Measurements from ENCODE around the gene GGT7.
"Not testable (repeated sequence)": the region's sequence is repeated elsewhere in the genome, so short reads cannot be mapped to it uniquely, and the experiment has no call there.

The GGT7 gene

DNA sequence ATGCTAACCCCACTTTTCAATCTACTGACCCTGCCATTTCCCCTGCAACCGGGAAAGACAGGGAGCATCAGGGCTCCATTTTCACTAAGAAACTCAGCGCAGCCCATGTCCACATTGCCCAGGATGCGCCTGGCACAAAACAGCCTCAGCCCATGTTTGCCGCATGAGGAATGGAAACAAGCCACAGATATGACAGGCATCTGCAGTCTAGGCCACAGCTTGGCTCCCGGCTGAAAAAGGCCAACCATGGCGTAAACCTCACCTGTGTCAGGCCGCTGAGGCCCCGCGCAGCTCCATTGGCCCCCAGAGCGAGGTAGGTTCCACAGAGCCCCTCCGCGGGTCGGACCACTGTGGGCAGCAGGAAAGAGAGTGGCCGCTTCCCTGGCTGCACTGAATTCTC is 21.7 kb downstream of the GGT7 start:
- DNase-seq: no peak

DNA sequence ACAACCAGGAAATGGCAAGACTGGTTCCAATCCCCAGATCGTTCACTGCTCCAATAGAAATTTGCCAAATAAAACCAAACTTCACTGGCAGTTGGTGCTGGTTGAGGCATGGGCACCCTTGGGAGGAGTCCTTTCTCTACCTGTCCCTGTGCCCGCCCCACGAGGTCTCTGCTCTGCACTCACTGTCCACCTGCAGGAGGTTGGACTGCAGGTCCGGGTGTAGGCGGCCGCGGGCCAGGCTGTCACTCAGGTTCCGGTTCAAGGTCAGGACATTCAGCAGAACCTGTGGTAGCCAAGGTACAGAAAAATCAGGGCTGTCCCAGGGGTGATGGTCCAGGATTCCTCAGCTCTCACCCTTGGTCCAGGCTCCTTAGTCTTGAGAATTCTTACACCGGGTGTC is 22.9 kb downstream of the GGT7 start:
- no peak for DNase-seq

DNA sequence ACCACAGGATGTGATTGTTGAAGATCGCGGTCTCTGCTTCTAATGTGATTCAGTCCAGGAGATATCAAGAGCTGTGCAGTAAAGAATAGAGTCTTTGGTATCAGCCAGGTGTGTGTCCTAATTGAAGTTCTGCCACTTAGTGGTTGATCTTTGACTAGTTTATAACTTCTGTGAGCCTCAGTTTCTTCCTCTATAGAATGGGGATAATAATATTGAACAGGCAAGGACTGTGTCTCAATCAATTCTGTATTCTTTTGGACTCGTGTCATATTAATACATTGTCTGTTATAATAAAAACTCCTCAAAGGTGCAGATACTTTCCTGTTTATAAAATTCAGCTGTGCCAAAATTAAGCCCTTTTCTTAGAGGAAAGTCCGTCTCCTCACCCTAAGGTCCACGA is 24.1 kb downstream of the GGT7 start:
- DNase-seq: no peak

DNA sequence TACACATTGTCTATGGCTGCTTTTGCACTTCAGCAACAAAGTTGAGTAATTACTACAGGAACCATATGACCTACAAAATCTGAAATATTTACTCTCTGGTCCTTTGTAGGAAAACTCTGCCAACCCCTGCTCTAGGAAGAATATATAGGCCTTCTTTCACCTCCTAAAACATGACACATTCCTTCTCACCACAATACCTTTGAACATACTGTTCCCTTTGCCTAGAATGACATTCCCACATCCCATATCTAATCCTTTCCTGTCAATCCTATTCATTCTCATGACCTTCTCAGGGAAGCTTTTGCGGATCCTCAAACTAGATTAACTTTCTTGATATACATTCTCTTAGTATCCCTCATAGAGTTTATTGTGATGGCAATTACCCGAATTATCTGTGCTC is 29.2 kb downstream of the GGT7 start:
- no peak for DNase-seq

DNA sequence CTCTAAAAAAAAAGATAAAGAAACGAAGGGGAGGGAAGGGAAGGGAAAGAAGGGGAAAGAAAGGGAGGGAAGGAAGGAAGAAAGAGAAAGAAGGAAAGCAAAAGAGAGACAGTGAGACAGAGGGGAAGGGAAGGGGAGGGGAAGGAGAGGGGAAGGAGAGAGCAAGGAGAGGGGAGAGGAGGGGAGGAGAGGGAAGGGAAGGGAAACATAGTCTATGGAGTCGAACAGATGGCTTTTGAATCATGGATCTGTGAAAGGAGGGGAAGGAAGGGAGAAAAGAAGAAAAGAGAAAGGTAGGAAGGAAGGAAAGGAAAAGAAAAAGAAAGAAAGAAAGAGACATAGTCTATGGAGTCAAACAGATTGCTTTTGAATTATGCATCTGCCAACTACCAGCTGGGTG is 30.5 kb downstream of the GGT7 start:
- DNase-seq: no peak

DNA sequence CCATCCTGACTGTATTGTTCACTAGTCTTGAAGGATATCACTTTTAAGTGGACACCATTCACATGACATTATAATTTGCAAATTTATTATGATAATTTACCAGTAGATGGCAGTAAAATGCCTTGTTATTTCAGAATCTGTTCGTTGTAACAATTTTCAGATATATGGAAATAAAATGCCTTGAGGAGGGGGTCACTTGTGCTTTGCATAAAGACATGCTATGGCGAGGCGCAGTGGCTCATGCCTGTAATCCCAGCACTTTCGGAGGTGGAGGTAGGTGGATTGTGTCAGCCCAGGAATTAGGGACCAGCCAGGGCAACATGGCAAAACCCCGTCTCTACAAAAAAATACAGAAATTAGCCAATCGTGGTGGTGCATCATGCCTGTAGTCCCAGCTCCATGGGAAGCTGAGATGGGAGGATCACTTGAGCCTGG is 38.2 kb downstream of the GGT7 start:
- peak in 2 of 51 donors; percentile 1 to 2 for DNase-seq

DNA sequence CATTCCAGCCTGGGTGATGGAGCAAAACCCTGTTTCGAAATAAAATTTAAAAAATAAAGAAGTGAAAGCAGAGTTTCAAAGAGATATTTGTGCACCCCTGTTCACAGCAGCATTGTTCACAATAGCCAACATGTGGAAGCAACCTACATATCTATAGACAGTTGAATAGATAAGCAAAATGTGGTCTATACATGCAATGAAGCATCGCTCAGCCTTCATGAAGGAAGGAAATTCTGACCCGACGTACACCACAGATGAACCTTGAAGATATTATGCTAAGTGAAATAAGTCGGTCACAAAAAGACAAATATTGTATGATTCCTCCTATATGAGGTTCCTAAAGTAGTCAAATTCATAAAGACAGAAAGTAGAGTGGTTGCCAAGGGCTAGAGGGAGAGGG is 40.7 kb downstream of the GGT7 start:
- no peak for DNase-seq

DNA sequence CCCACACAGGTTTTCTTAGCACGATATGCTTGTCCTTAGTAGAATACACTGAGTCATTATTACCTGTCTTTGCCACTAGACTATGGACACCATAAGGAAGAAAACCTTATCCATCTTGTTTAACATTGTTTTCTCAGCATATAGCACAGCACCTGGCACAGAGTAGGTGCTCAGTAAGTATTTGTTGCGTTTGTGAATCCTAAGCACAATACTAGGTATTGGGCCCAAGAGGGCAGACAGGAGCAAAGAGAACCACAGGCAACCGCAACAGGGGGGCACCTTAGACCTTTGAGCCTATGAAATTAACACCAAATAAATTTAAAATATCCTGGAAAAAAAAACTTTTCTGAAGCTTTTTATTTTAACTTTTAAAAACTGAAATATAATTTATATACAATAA is 43.5 kb downstream of the GGT7 start:
- DNase-seq: no peak

DNA sequence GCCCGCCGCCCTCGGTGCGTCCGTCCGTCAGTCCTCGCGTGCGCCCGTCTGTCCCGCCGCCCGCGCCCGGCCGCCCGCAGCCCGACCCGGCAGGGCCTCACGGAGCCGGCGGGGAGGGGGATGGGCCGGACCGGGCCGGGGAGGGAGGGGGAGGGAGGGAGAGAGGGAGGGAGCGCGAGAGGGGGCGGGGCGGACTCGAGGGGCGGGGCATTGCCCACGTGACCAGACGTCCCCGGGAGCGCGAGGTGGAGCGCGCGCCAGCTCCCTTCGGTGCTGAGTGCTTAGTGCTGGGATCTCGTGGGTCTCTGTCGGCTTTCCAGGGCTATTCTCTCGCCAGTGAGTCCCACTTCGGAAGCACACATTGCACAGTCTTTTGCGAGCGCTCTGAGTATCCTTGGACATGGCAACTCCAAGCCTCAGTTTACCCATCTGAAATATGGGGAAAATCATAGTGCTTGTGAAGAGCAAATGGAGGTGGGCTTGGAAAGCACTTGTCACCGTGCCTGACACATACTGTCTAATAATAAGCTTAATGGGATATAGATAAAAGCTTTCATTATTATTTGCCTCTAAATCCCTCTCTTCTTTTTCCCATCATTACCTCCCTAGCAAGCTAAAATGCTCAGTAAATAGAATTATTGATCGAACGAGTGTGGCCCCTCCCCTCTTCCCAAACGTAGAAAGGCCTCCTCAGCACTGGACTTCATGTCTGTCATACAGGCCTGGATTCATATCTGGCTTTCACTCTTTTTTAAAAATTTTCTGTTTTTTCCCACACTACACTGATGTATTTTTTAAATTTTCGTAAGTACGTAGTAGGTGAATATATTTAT is 46.9 kb downstream of the GGT7 start, which contains the start of gene NCOA6:
TSS of gene NCOA6 (minus strand) at position 122 of the 833 bp plus-strand sequence. CDS start 43,296 bp downstream, outside the sequence.
- peak; percentile 27 to 93 (median 81) for DNase-seq

DNA sequence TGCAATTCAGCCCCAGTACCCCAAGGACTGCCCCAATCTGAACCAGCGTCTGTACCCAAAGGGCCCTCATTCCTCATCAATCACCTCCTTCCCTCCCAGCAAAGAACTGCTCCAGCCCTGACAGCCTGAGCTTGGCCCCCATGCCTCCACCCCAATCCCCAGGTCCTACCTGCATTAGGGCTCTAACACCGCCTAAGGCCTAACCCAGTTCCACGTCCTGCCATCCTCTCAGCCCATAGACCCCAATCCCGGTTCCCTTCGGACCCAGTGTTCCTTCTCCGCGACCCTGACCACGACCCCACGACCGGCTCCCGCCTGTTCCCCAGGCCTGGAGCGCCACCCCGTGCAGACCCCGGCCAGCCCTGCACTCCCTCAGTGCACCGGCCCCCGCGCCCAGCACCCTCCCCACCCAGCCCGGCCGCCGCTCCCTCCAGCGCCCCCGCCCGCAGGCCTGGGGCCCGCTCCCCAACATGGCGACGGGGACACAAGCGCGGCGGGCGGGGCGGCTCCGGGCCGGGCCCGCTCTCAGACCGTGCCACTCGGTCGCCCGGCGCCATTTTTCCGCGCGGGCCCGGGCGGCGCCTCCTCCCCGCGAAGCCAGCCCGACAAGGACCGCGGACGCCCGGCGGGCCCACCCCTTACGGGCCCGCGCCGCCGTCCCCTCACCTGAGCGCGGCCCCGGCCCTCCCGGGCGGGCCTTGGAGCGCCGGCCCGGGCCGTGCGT is 47.7 kb downstream of the GGT7 start:
- DNase-seq: peak in 50 of 51 donors; percentile 13 to 82 (median 52)

DNA sequence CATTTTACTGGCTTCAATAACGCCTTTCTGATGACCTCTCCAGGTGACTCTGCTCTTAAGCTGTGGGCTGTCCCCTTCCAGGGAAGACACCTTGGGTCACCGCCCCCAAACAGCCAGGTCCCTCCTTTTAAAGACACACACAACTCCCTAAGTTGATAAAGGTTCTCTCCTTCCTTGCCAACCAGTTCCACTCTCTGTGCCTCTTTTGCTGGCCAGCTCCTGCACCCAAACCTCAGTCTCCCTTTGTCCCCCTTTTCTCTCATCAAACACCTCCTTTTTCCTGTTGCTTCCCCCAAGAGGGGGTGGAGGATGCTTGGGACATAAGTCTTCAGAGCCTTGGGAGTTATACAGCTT is 48.2 kb downstream of the GGT7 start:
- peak in 17 of 51 donors; percentile 2 to 73 (median 23) for DNase-seq

DNA sequence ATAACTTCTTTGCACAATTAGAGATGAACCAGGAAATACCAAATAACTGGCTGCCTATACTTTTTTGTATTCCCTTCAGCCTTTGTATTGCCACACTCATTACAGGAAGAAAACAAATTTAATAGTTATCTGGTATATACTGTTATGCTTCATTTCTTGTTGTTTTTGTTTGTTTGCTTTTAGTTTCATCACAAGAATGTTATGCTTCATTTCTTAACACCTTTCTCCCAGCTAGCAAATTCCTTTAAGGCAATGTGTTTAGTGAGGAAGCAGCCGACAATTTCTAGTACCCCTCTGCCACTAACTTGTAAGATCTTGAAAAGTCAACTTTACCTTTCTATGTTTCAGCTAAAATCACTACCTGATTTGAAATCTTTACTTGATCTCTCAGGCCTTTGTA is 48.6 kb downstream of the GGT7 start:
- no peak for DNase-seq

DNA sequence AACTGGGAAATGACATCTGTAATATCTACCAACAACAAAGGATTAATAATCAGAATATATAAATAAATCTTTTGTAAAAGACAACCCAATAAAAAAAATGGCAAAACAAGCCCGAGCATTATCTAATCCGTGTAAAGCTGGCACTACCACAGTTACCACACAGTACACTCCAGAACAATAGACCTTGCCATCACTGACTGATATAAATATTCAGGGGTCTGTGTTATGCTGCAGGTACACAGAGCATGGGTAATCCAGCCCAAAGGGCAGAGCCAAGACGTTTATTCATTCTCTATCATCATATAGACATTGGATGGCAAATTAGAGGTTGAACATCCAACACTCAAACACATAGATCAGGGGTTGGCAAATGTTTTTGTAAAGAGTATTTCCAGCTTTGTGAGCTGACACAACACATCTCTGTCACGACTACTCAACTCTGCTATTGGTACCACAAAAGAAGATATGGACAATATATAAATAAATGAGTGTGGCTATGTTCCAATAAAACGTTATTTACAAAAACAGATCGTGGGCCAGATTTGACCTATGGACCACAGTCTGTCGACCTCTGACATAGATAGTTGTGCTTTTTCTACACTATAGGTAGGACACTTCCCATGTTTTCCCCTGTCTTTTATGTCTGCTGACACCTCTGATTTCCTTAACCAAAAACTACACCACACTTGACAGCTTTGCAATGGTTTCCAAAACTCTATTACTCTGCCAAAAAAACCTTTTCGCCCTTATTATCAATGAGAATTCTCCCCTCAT is 51.7 kb downstream of the GGT7 start:
- no peak for DNase-seq

DNA sequence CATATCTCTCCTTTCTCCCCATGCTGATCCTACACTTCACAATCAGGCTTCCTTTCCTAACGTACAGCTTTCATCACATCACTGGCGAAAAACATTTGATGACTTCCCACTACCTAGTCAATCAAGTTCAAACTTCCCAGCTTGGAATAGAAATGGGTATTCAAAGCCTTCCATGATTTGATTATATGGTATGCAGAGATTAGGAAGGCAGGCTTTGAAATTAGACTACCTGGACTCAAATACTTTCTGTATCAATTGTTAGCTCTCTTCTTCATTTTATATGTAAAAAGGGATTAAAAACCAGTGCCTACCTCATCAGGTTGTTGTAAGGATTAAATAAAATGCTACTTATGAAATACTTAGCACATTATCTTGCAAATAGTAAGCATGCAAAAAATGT is 54.9 kb downstream of the GGT7 start:
- no peak for DNase-seq

DNA sequence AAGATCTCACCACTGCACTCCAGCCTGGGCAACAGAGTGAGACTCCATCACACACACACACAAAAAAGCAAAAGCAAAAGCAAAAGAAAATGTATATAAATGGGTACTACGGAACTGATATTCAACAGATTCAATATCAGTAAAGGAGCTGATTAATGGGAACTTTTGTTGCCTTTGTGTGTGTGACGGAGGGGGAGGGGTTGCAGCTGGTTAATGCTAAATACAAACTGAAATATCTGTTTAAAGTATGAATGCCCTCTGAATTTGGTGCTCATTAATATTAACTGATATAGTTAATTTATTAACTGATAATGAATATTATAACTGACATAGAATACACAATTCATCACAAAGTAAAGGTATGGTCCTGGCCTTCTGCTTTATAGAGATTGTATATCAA is 55.6 kb downstream of the GGT7 start:
- peak in 1 of 51 donors; percentile 28 for DNase-seq

DNA sequence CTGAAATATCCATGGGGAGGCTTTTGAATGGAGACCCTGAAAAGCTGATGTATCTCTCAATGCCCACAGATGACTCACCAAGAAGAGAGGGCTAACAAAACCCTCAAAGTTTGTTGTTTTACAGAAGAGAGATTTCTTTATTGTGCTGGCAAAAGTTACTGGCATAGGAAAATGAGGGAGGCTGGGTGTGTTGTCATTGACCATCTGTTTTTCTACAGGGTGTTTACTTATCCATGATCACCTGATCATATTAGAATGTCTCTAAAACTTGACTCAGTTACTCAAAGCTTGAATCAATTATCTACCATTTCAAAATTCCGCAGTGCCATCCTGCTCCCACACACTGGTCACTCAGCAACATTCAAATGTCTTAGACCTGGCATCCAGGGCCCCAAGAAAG is 57.0 kb downstream of the GGT7 start:
- no peak for DNase-seq

DNA sequence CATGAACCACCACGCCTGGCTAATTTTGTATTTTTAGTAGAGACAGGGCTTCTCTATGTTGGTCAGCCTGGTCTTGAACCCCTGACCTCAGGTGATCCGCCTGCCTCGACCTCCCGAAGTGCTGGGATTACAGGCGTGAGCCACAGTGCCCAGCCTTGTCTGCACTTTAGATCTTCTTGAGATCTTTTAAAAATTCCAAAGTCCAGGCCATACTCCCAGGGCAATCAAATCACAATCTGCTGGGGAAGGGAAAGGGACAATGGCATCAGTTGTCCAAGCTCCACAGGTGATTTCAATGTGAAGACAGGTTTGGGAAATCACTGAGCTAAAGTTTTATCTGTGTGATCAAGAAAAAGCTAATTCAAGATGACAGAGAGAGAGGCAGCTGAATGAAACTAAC is 64.1 kb downstream of the GGT7 start:
- no peak for DNase-seq

DNA sequence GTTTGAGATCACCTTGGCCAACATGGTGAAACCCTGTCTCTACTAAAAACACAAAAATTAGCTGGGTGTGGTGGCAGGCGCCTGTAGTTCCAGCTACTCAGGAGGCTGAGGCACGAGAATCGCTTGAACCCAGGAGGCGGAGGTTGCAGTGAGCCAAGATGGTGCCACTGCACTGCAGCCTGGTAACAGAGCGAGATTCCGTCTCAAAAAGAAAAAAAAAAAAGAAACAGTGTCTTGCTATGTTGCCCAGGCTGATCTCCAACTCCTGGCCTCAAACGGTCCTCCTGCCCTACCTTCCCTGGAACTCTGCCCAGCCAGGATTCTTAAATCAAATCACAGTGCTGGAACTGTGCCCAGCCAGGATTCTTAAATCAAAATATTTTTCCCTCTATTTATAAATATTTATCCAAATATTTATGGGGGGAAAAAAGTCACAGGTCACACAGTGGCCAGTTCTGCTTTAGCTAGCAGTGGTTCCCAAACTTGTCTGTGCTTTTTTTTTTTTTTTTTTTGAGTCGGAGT is 64.7 kb downstream of the GGT7 start:
- DNase-seq: not testable (repeated sequence)

DNA sequence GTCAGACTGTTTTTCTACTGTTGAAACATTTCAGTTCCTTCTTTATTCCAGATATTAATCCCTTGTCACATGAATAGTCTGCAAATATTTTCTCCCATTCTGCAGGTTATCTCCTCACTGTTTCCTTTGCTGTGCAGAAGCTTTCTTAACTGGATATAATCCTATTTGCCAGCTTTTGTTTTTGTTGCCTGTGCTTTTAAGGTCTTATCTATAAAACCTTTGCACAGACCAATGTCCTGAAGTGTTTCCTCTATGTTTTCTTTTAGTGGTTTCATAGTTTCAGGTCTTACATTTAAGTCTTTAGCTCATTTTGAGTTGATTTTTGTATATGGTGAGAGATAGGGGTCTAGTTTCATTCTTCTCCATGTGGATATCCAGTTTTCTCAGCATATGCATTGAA is 66.4 kb downstream of the GGT7 start:
- no peak for DNase-seq

DNA sequence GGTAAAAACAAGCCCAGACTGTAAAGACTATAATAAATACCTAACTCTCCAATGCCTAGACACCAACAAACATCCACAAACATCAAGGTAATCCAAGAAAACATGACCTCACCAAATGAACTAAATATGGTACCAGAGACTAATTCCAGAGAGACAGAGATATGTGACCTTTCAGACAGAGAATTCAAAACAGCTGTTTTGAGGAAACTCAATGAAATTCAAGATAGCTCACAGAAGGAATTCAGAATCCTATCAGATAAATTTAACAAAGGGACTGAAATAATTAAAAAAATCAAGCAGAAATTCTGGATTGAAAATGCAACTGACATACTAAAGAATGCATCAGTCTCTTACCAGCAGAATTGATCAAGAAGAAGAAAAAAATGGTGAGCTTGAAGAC is 73.8 kb downstream of the GGT7 start:
- DNase-seq: no peak

DNA sequence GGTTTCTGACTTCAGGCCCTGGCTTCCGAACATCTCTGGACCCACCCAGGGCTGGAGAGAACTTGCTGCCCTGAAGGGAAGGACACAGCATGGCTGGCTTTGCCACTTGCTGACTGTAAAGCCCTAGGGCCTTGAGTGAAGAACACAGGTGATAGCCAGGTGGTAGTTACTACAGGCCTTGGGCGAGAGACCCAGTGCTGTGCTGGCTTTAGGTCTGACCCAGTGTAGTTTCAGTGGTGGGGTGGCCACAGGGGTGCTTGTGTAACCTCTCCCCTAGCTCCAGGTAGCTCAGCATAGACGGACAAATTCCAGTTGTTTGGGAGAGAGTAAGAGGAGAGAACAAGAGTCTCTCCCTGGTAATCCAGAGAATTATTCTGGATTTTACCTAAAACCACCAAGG is 74.3 kb downstream of the GGT7 start:
- no peak for DNase-seq

All from hypothalamus (tissue), 51 donors.